ENCODE results near the gene CAMKK2.

CAMKK2 gene

DNA sequence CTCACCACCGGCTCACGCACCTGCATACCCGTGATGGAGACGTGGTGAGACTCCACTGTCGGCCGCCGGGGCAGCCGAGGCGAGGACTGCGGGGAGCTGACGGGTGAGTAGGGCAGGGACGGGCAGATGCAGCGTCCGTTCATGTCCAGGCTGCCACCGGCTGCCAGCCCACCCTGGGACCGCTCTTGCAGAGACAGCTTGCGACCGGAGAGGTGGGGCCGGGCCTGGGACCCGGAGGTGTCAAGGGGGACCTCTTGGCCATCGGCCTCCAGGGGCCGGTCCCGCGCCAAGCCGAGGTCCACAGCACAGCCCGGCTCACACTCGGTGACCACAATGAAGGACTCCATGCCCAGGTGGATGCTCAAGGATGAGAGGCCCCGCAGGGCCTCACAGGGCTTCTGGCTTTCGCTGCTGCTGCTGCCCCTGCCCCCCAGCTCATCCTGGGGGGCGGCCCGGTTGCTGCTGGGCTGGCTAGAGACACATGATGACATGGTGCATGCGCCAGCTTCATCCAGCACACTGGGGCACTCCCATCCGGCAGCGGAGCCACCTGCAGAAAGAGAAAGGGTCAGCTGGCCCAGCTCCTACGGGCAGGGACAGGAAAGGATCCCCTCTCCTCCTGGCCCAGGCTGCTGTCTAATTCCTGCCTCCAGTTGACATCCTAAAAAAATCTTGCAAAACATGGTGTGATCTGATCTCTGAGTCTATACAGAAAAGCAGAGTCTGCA, 22.3 kb downstream of the CAMKK2 start:
- TF ChIP-seq YY1 (tag by site-specific recombination; IDR thresholded peaks at IDR 0.05) = no peak
- TF ChIP-seq BCL11B (tag by site-specific recombination; IDR thresholded peaks at IDR 0.05; ENCODE audit: low read depth) = no peak
- TF ChIP-seq ZFP3 (tag by site-specific recombination; IDR thresholded peaks at IDR 0.05; ENCODE audit: low read depth) = no peak
- no peak for TF ChIP-seq ZNF335 (tag by site-specific recombination; conservative IDR thresholded peaks at IDR 0.05)
- TF ChIP-seq, protein P1, sequence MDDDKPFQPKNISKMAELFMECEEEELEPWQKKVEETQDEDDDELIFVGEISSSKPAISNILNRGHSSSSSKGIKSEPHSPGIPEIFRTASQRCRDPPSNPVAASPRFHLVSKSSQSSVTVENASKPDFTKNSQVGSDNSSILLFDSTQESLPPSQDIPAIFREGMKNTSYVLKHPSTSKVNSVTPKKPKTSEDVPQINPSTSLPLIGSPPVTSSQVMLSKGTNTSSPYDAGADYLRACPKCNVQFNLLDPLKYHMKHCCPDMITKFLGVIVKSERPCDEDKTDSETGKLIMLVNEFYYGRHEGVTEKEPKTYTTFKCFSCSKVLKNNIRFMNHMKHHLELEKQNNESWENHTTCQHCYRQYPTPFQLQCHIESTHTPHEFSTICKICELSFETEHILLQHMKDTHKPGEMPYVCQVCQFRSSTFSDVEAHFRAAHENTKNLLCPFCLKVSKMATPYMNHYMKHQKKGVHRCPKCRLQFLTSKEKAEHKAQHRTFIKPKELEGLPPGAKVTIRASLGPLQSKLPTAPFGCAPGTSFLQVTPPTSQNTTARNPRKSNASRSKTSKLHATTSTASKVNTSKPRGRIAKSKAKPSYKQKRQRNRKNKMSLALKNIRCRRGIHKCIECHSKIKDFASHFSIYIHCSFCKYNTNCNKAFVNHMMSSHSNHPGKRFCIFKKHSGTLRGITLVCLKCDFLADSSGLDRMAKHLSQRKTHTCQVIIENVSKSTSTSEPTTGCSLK (tag by site-specific recombination; IDR thresholded peaks at IDR 0.05) = no peak
- TF ChIP-seq, protein P2, sequence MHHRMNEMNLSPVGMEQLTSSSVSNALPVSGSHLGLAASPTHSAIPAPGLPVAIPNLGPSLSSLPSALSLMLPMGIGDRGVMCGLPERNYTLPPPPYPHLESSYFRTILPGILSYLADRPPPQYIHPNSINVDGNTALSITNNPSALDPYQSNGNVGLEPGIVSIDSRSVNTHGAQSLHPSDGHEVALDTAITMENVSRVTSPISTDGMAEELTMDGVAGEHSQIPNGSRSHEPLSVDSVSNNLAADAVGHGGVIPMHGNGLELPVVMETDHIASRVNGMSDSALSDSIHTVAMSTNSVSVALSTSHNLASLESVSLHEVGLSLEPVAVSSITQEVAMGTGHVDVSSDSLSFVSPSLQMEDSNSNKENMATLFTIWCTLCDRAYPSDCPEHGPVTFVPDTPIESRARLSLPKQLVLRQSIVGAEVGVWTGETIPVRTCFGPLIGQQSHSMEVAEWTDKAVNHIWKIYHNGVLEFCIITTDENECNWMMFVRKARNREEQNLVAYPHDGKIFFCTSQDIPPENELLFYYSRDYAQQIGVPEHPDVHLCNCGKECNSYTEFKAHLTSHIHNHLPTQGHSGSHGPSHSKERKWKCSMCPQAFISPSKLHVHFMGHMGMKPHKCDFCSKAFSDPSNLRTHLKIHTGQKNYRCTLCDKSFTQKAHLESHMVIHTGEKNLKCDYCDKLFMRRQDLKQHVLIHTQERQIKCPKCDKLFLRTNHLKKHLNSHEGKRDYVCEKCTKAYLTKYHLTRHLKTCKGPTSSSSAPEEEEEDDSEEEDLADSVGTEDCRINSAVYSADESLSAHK (tag by site-specific recombination; IDR thresholded peaks at IDR 0.05) = no peak
- no peak for TF ChIP-seq ZNF138 (tag by site-specific recombination; IDR thresholded peaks at IDR 0.05; ENCODE audit: borderline replicate concordance)
- TF ChIP-seq, protein P3, sequence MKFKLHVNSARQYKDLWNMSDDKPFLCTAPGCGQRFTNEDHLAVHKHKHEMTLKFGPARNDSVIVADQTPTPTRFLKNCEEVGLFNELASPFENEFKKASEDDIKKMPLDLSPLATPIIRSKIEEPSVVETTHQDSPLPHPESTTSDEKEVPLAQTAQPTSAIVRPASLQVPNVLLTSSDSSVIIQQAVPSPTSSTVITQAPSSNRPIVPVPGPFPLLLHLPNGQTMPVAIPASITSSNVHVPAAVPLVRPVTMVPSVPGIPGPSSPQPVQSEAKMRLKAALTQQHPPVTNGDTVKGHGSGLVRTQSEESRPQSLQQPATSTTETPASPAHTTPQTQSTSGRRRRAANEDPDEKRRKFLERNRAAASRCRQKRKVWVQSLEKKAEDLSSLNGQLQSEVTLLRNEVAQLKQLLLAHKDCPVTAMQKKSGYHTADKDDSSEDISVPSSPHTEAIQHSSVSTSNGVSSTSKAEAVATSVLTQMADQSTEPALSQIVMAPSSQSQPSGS (tag by site-specific recombination; IDR thresholded peaks at IDR 0.05; ENCODE audit: low read depth) = no peak
- TF ChIP-seq ZFP69B (tag by site-specific recombination; IDR thresholded peaks at IDR 0.05) = no peak
- no peak for TF ChIP-seq ZNF391 (tag by site-specific recombination; IDR thresholded peaks at IDR 0.05; ENCODE audit: borderline replicate concordance, low read depth)
- POLR2A ChIA-PET = interaction anchor here (0.7 kb wide), 1 partner anchor 108 kb away, joined by 4 read pairs; no protein-coding TSS in a partner anchor
- CTCF ChIA-PET = interaction anchor here (1.3 kb wide), 1 partner anchor 21 kb away, joined by 3 read pairs; no protein-coding TSS in a partner anchor

DNA sequence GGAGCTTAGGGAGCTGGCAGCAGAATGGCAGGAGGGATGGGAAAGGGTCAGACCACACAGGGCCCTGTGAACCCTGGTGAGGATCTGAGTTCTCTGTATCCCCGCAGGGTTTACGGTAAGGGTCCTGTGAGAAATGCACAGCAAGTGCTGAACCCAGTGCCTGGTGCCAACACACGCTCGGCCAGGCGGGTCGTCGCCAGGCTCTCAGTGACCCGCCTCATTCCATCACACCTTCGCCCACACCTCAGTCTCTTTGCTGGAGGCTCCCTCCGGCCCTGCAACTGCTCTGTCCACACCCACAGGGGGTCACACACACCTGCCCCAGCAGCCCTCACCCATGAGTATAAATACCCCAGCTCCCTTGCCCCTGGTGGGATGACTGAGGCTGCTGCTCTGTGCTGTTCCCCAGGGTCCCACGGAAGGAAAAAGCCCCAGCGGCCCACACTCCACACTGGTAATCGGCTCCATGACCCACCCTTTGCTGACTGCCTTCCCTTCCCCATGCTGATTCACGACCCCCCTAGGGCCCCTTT, 23.1 kb downstream of the CAMKK2 start:
- H3K36me3 ChIP-seq (ENCODE audit: control insufficient read depth in 2 of 2, insufficient read depth in 1 of 2, low read length in 2 of 2) = peaks cover 14 to 35% of the 10 kb centered on the region in 2 experiments; a peak in 2 of 3 replicates
- H3K9me3 ChIP-seq (ENCODE audit: control insufficient read depth, insufficient read depth, low read depth, low read length) = no peaks in the 10 kb centered on the region
- no peak overlapping the region for H3K27ac ChIP-seq (ENCODE audit: extremely low read depth, low read depth, low read length)
- POLR2A ChIA-PET = no interaction called here
- H3K4me3 ChIP-seq (ENCODE audit: low read depth, low read length) = no peak overlapping the region
- TF ChIP-seq ZNF629 (tag by site-specific recombination; IDR thresholded peaks at IDR 0.05) (no peak), OSR2 (tag by site-specific recombination; IDR thresholded peaks at IDR 0.05) (no peak), ZNF37A (tag by site-specific recombination; IDR thresholded peaks at IDR 0.05) (peak; percentile 90)
- TF ChIP-seq, protein P4, sequence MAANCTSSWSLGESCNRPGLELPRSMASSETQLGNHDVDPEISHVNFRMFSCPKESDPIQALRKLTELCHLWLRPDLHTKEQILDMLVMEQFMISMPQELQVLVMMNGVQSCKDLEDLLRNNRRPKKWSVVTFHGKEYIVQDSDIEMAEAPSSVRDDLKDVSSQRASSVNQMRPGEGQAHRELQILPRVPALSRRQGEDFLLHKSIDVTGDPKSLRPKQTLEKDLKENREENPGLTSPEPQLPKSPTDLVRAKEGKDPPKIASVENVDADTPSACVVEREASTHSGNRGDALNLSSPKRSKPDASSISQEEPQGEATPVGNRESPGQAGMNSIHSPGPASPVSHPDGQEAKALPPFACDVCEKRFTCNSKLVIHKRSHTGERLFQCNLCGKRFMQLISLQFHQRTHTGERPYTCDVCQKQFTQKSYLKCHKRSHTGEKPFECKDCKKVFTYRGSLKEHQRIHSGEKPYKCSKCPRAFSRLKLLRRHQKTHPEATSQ (tag by site-specific recombination; IDR thresholded peaks at IDR 0.05) = no peak
- CTCF ChIA-PET = interaction anchor here (0.5 to 0.8 kb wide), 5 partner anchors 45 to 468 kb away, joined by 3 to 9 read pairs (median 3); no protein-coding TSS in a partner anchor
- H3K4me1 ChIP-seq (ENCODE audit: control insufficient read depth, insufficient read depth, low read length) = no peaks in the 10 kb centered on the region

More for the DNA sequence above, 22.3 kb downstream of the CAMKK2 start:
- peaks cover 14 to 28% of the 10 kb centered on the region in 2 experiments; a peak in 2 of 3 replicates for H3K36me3 ChIP-seq (ENCODE audit: control insufficient read depth in 2 of 2, insufficient read depth in 1 of 2, low read length in 2 of 2)
- H3K9me3 ChIP-seq (ENCODE audit: control insufficient read depth, insufficient read depth, low read depth, low read length) = no peaks in the 10 kb centered on the region
- no peak overlapping the region for H3K4me3 ChIP-seq (ENCODE audit: low read depth, low read length)
- H3K4me1 ChIP-seq (ENCODE audit: control insufficient read depth, insufficient read depth, low read length) = no peaks in the 10 kb centered on the region
- no peak overlapping the region for H3K27ac ChIP-seq (ENCODE audit: extremely low read depth, low read depth, low read length)
